PFSK-1 (cell line): ENCODE results near the gene PTPN22.

ENCODE experiments used
- POLR2AphosphoS5 ChIP-seq: IDR thresholded peaks from 2 replicates; pipeline ENCODE4 v1.6.1; 2012; ENCODE audit warnings: low read depth, mild to moderate bottlenecking, control low read depth, low read length, moderate library complexity
- SIN3A ChIP-seq: IDR thresholded peaks from 2 replicates; pipeline ENCODE4 v1.6.1; 2012; ENCODE audit warnings: mild to moderate bottlenecking, low read length, moderate library complexity, borderline replicate concordance; ENCODE audit not compliant: insufficient read depth

GRCh38 chr1:113913312-113913668 lies 41.8 kb upstream of the PTPN22 start:
- TF ChIP-seq POLR2AphosphoS5 (no peak), SIN3A (no peak)
